Psoas muscle (tissue), 8 donors: ENCODE measurements around the gene KCNJ1. TPM values are rescaled to one million over a fixed set of nuclear protein-coding genes. Genes with fewer than 3 reads are reported as not detected.

Experiments
- ATAC-seq, 4 donors: fragments of 200-7000 bp; cut with Tn5 transposase; one replicate each; pipeline ENCODE4 v1.9.1; 2020; ENCODE audit warnings: moderate library complexity in 3 of 4, mild to moderate bottlenecking in 2 of 4
- DNase-seq, 2 donors: peaks; one replicate each; pipeline ENCODE4 v3.0.0-alpha.2; 2020
- H3K27ac ChIP-seq: fragments of 200-600 bp; one replicate; pipeline ENCODE4 v1.8.0; 2022
- H3K27me3 ChIP-seq, 3 donors: fragments of 200-600 bp in 1 of 3; one replicate each; pipeline versions ENCODE4 v1.6.1 to v1.8.0; 2013 to 2022; ENCODE audit warnings: low read length in 2 of 3, mild to moderate bottlenecking in 2 of 3, moderate library complexity in 1 of 3; ENCODE audit not compliant: insufficient read depth in 3 of 3
- H3K36me3 ChIP-seq, 2 donors: fragments of 200-600 bp in 1 of 2; one replicate each; pipeline versions ENCODE4 v1.6.1 to v1.8.0; 2013 to 2022; ENCODE audit warnings: low read depth in 1 of 2, mild to moderate bottlenecking in 1 of 2, moderate library complexity in 1 of 2; ENCODE audit not compliant: insufficient read depth in 1 of 2
- H3K4me1 ChIP-seq: fragments of 200-600 bp; one replicate; pipeline ENCODE4 v1.8.0; 2022
- H3K4me3 ChIP-seq: fragments of 200-600 bp; one replicate; pipeline ENCODE4 v1.8.0; 2022; ENCODE audit warnings: mild to moderate bottlenecking
- H3K9me3 ChIP-seq: fragments of 200-600 bp; one replicate; pipeline ENCODE4 v1.8.0; 2022
- CTCF ChIP-seq: fragments of 200-600 bp; IDR thresholded peaks from one replicate; pipeline ENCODE4 v1.8.0; 2022; ENCODE audit warnings: antibody characterized with exemption
- WGBS, 3 donors: extraction: QIAGEN DNeasy Blood & Tissue Kit; methylation state at CpG; one replicate each; pipeline versions ENCODE4 v1.1.6 to v1.1.7; 2013; 5-methylcytosine and 5-hydroxymethylcytosine counted together
- intact Hi-C, 2 donors: fragments of 100-400 bp; cut with DNase I; formaldehyde crosslinking; loops; one replicate each; pipeline versions ENCODE4 v1.11.0 to v1.14.2; 2022
- polyA plus RNA-seq, 3 donors: library from polyadenylated mRNA; stranded (reverse); fragments of 200-250 nt; gene quantifications; one replicate each; pipeline ENCODE4 v1.2.3, GENCODE V29; 2013
- total RNA-seq, 4 donors: library from RNA; stranded (reverse); fragmentation: NEBNext Ultra II Directional in 2 of 4; extraction: Animal tissue kit (Norgen Biotek cat#: 25700) in 2 of 4; gene quantifications; one replicate each; pipeline versions ENCODE4 v1.2.1 to v1.2.4, GENCODE V29; 2021 to 2023
- donor health status: healthy with polysubstance abuse.
- donor health status: DM: no; HTN: no; CAD: no; lungs with moderate emphysema.
- donor health status: Bipolar disorder and iron deficiency.
- donor health status: healthy.
- donor health status: DM: yes; HTN: yes; CAD: no.
- donor health status: DM: no; HTN: no; CAD: no.
- donor health status: DM: no; HTN: no; CAD: no.
- donor health status: DM: yes; HTN: yes; CAD: no.

KCNJ1 gene
- total and polyA plus RNA-seq, 7 donors = not detected

- intact Hi-C loops = no loop called here
Measured at GRCh38 chr11:128910576-128910975, 43.5 kb upstream of the KCNJ1 start.

GRCh38 chr11:128909438-128910125, 42.5 kb upstream of the KCNJ1 start:
- intact Hi-C loops = no loop called here
- Histone ChIP-seq H3K9me3 (no peaks in the 10 kb centered on the region), H3K4me3 (no peak overlapping the region), H3K27me3 (peaks cover 0 to 34% (median 15%) of the 10 kb centered on the region in 3 donors), H3K27ac (no peak overlapping the region), H3K36me3 (no peaks in the 10 kb centered on the region), H3K4me1 (no peaks in the 10 kb centered on the region)
- no peak for ATAC-seq
- TF ChIP-seq CTCF = no peak
- WGBS, 3 donors = 79 to 85% (median 82%) methylated on average over 8 of the region's 8 CpGs
- no peak for DNase-seq

More at GRCh38 chr11:128910576-128910975, 43.5 kb upstream of the KCNJ1 start:
- Histone ChIP-seq H3K9me3 (no peaks in the 10 kb centered on the region), H3K27me3 (peaks cover 0 to 30% (median 15%) of the 10 kb centered on the region in 3 donors), H3K27ac (no peak overlapping the region), H3K4me3 (no peak overlapping the region), H3K4me1 (no peaks in the 10 kb centered on the region), H3K36me3 (no peaks in the 10 kb centered on the region)
- ATAC-seq (no peak), DNase-seq (no peak)
- no peak for TF ChIP-seq CTCF
- WGBS, 3 donors = 97 to 99% (median 97%) methylated on average over 3 of the region's 3 CpGs

- no peak overlapping the region for H3K4me3 ChIP-seq
- ATAC-seq = peak in 3 of 4 donors; percentile 64 to 66 (median 65)
- intact Hi-C loops = no loop called here
- no peak overlapping the region for H3K27ac ChIP-seq
- H3K9me3 ChIP-seq = no peaks in the 10 kb centered on the region
- DNase-seq = peak; percentile 73 to 83
- WGBS, 3 donors = 17 to 31% (median 23%) methylated on average over 12 of the region's 12 CpGs
- peaks cover 0 to 34% (median 18%) of the 10 kb centered on the region in 3 donors for H3K27me3 ChIP-seq
- H3K36me3 ChIP-seq = no peaks in the 10 kb centered on the region
- no peaks in the 10 kb centered on the region for H3K4me1 ChIP-seq
- no peak for TF ChIP-seq CTCF
Measured at GRCh38 chr11:128908391-128909246, 41.5 kb upstream of the KCNJ1 start.

DNA sequence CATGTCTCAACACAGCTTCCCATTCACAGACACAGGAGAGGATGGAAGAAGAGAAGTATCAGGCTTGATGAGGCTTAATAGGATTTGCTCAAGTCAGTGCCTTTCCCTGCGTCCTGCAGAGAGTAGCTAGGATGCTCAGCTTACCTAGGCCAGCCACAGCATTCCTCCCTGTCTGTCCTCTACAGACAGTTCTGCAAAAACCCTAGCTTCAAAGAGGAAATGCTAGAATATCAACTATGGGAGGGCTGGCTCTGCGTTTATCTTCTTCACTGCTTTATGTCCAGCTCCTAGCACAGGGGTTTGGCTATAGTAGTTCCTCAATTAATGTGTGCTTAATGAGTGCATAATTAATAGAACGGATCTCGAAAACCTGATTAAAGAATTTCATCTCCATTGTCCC, 40.5 kb upstream of the KCNJ1 start:
- H3K27ac ChIP-seq = no peak overlapping the region
- ATAC-seq (no peak), DNase-seq (no peak)
- H3K9me3 ChIP-seq = no peaks in the 10 kb centered on the region
- no peak overlapping the region for H3K4me3 ChIP-seq
- peaks cover 0 to 34% (median 16%) of the 10 kb centered on the region in 3 donors for H3K27me3 ChIP-seq
- no peaks in the 10 kb centered on the region for H3K4me1 ChIP-seq
- no peaks in the 10 kb centered on the region for H3K36me3 ChIP-seq
- 90 to 93% (median 91%) methylated on average over 4 of the region's 4 CpGs for WGBS, 3 donors
- intact Hi-C loops = no loop called here
- no peak for TF ChIP-seq CTCF
